HG03039 (cell line): ENCODE results near the gene BMP6.

Experiments used
- ATAC-seq: cut with Tn5 transposase; IDR thresholded peaks from one replicate; pipeline ENCODE4 v1.9.1; 2021; ENCODE audit warnings: mild to moderate bottlenecking, moderate library complexity; ENCODE audit not compliant: unreplicated experiment

Gene BMP6

GRCh38 chr6:7901056-7901455, 175.2 kb downstream of the BMP6 start:
- no peak for ATAC-seq

- ATAC-seq: no peak
Observed at GRCh38 chr6:7901780-7902179, 175.9 kb downstream of the BMP6 start.

- ATAC-seq: no peak
Observed at GRCh38 chr6:7902221-7902620, 176.3 kb downstream of the BMP6 start.

- ATAC-seq: no peak
Observed at GRCh38 chr6:7902867-7903266, 177.0 kb downstream of the BMP6 start.

GRCh38 chr6:7903673-7904072, 177.8 kb downstream of the BMP6 start:
- ATAC-seq: no peak

- no peak for ATAC-seq
Observed at GRCh38 chr6:7904654-7905319, 178.9 kb downstream of the BMP6 start.

GRCh38 chr6:7905416-7905815, 179.5 kb downstream of the BMP6 start:
- no peak for ATAC-seq

GRCh38 chr6:7906741-7907140, 180.8 kb downstream of the BMP6 start:
- ATAC-seq: no peak

GRCh38 chr6:7907159-7907558, 181.3 kb downstream of the BMP6 start:
- no peak for ATAC-seq

GRCh38 chr6:7909323-7910276, 183.7 kb downstream of the BMP6 start:
- ATAC-seq: peak; percentile 25

- peak; percentile 13 for ATAC-seq
Observed at GRCh38 chr6:7910298-7910653, 184.4 kb downstream of the BMP6 start.

GRCh38 chr6:7910654-7911344, 184.9 kb downstream of the BMP6 start, which contains the start of gene TXNDC5:
Gene TXNDC5 (minus strand): TSS chr6:7910788. CDS start chr6:7910776, 12 bp downstream.
- peak; percentile 74 for ATAC-seq

GRCh38 chr6:7911345-7911725, 185.4 kb downstream of the BMP6 start:
- no peak for ATAC-seq

GRCh38 chr6:7912024-7912423, 186.1 kb downstream of the BMP6 start:
- ATAC-seq: no peak

GRCh38 chr6:7912736-7913517, 187.0 kb downstream of the BMP6 start:
- ATAC-seq: no peak

GRCh38 chr6:7914311-7914710, 188.4 kb downstream of the BMP6 start:
- no peak for ATAC-seq

- ATAC-seq: no peak
Observed at GRCh38 chr6:7914991-7915789, 189.3 kb downstream of the BMP6 start.

- peak; percentile 75 for ATAC-seq
Observed at GRCh38 chr6:7916959-7917358, 191.1 kb downstream of the BMP6 start.

- ATAC-seq: no peak
Observed at GRCh38 chr6:7917729-7918128, 191.8 kb downstream of the BMP6 start.

GRCh38 chr6:7918403-7918802, 192.5 kb downstream of the BMP6 start:
- ATAC-seq: no peak
